NCI-H82 treated with DMSO at 0.1 percent for 48 hours (cell line): ENCODE data around the gene FAM151A.
A peak's percentile ranks its signal among the peaks of the same experiment; 100 is the strongest.
"Not testable (repeated sequence)": the region's sequence is repeated elsewhere in the genome, so short reads cannot be mapped to it uniquely, and the experiment has no call there.

Experiments
- DNase-seq: peaks from one replicate; lab custom pipeline; 2025; ENCODE audit not compliant: unreplicated experiment; lab: John Stamatoyannopoulos, UW

FAM151A gene

GRCh38 chr1:54636461-54637446 lies 13.4 kb upstream of the FAM151A start:
- peak; percentile 47 for DNase-seq

- DNase-seq: not testable (repeated sequence)
Observed at GRCh38 chr1:54635804-54636203, 12.5 kb upstream of the FAM151A start.

- DNase-seq: no peak
Observed at GRCh38 chr1:54627196-54627595, 3.9 kb upstream of the FAM151A start.

- DNase-seq: no peak
Observed at GRCh38 chr1:54624466-54625464, 1.4 kb upstream of the FAM151A start.

GRCh38 chr1:54619749-54620148 lies 3.6 kb downstream of the FAM151A start:
- no peak for DNase-seq

- DNase-seq: no peak
Observed at GRCh38 chr1:54615531-54616279, 7.6 kb downstream of the FAM151A start.

GRCh38 chr1:54614563-54614962 lies 8.8 kb downstream of the FAM151A start:
- DNase-seq: no peak

- no peak for DNase-seq
Observed at GRCh38 chr1:54614024-54614423, 9.3 kb downstream of the FAM151A start.

- no peak for DNase-seq
Observed at GRCh38 chr1:54611621-54612020, 11.7 kb downstream of the FAM151A start.

- no peak for DNase-seq
Observed at GRCh38 chr1:54610601-54611580, 12.4 kb downstream of the FAM151A start.

- no peak for DNase-seq
Observed at GRCh38 chr1:54610048-54610447, 13.3 kb downstream of the FAM151A start.

GRCh38 chr1:54609301-54609921 lies 13.9 kb downstream of the FAM151A start:
- no peak for DNase-seq

- DNase-seq: no peak
Observed at GRCh38 chr1:54608566-54609230, 14.6 kb downstream of the FAM151A start.

GRCh38 chr1:54607821-54608565 lies 15.3 kb downstream of the FAM151A start:
- DNase-seq: no peak

GRCh38 chr1:54606990-54607325 lies 16.4 kb downstream of the FAM151A start:
- DNase-seq: no peak

- no peak for DNase-seq
Observed at GRCh38 chr1:54606096-54606989, 17.0 kb downstream of the FAM151A start.
